SKM-1 (cell line): ENCODE measurements around the gene BCL7A.
"Not testable (repeated sequence)": the region's sequence is repeated elsewhere in the genome, so short reads cannot be mapped to it uniquely, and the experiment has no call there.

Experiments used
- DNase-seq: peaks from one replicate; lab custom pipeline; 2025; ENCODE audit not compliant: unreplicated experiment; lab: John Stamatoyannopoulos, UW

BCL7A gene

DNA sequence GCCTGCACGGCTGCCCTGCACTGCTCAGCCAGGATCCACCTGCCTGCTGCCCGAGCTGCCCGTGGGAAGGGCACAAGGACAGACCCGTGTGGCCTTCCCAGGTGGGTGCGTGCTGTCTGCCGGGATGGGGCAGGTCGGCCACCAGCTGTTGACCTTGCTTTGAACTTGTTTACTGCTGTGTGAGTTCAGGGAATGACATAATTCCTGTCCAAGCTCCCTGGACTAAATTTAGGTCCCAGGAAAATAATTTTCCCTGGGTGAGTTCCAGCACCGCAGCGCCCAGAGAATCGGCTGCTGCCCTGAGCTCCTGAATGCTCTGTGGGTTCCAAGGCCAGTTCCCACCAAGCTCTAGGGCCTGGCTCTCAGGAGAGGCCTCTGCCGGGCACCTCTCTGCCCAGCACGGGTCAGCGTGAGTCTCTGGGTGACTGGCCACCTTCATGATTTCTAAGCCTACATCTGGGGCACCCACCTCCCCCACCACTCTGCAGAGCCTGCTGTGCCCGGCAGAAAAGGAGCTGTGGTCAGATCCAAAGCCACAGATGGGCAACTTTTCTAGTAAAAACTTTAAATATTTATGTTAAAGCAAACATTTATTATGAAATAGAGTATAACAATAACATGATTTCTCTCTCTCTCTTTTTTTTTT, 29.7 kb downstream of the BCL7A start:
- DNase-seq: no peak

DNA sequence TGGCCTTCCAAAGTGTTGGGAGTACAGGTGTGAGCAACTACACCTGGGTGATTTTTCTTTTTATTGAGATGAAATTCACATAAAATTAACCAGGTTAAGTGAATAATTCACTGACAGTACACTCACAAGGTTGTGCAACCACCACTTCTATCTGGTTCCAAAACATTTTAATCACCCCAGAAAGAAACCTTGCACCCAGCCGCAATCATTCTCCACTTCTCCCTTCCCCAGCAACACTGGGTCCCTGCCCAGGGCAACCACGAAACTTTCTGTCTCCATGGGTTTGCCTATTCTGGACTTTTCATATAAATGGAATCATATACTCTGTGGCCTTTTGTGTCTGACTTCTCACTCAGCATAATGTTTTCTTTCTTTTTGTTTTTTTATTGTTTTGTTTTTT, 30.6 kb downstream of the BCL7A start:
- no peak for DNase-seq

DNA sequence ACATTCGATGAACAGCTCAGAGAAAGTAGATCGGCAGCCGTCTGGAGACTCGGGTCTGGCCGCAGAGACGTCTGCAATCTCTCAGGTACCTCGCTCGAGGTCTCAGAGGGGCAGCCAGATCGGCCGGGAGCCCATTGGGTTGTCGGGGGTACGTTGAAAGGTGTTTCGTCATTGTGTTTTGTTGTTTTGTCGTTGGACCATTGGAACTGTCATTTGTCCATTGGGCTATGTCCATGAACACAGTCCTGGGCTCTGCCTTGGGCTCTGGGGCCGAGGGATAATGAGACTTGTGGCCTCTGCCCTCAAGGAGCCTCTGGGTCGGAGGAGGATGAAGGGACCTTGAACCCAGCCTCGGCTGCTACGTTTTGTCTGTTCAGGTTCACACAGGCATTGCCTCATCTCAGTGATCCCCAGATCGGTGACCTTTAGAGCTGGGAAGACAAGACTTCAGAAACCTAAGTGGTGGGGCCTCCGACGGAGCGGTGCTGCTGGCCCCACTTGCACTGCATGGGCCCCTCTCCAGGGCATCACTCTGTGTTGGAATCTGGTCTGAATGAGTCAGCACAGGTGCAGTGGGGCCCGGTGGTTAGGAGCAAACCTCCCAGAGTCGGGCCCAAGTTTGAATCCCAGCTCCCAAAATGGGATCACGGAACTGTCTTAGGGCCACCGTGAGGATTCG, 33.3 kb downstream of the BCL7A start:
- DNase-seq: no peak

DNA sequence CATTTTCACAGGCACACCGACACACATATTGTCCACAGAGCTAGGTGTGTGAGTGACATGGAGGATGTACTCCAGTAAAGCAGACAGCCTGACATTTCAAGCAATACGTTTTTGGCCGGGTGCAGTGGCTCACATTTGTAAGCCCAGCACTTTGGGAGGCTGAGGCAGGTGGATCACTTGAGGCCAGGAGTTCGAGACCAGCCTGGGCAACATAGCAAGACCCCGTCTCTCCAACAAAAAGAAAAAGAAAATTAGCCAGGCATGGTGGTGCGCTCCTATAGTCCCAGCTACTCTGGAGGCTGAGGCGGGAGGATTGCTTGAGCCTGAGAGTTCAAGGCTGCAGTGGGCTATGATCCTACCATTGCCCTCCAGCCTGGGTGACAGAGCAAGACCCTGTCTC, 34.7 kb downstream of the BCL7A start:
- not testable (repeated sequence) for DNase-seq

DNA sequence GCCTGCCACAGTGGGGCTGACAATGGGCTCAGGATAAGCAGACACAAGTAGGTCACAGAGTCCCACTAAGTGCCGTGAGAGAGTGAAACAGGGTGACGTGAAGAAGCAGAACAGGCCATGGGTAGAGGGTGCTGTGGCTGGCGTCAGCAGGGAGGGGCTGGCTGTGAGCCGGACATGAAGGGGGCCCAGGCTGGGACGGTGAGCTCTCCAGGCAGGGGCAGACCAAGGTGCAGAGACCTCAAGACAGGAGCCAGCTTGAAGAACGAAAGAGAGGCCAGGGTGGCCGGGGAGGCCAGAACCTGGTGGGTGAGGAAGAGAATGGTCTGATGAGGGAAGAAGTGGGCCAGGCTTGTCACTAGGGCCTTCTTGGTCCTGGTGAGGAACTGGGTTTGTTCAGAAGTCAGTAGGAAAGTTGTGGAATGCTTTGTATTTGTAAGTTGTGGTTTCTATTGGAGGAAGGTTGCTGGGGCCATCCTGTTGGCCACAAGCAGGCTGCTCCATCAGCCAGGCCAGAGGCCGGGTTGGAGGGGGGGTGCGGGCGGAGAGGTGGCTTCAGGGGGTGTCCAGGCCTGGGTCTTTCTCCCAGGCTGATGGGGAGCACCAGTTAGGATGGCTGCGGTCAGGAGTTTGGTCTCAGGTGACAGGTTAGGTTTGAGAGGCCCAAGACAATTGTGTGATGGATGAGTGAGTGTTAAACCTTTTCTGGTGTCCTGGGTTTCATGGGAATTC, 35.5 kb downstream of the BCL7A start:
- DNase-seq: no peak

DNA sequence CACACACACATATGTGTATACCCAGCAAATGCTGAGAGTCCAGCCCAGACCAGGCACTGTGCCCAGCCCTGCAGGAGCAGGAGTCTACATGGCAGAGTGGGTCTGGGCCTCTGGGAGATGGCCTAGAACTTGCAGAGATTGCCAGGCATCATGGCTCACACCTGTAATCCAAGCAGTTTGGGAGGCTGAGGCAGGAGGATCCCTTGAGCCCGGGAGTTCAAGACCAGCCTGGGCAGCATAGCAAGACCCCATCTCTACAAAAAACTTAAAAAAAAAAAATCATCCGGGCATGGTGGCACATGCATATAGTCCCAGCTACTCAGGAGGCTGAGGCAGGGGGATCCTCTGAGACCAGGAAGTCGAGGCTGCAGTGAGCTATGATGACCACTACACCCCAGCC, 36.1 kb downstream of the BCL7A start:
- no peak for DNase-seq

DNA sequence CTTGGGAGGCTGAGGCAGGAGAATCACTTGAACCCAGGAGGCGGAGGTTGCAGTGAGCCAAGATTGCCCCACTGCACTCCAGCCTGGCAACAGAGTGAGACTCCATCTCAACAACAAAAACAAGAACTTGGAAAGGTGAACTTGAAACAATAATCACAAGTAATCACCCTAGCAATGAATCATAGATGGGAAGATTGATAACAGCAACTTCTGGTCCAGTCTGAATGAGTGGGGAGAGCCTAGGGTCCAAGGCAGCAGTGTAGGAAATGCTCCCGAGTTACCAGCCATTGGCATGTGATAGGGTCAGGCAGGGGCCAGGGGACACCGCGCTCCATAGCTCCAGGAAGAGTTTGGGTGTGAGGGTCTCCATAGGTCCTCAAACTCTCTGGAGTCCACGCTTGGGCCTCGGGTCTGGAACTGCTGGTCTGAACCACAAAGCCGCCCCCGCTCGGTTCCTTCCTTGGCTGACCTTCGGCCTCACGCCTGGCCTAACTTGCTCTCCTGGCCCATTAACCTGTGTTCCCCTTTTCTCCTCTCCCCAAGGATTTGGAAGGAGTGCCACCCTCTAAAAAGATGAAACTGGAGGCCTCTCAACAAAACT, 37.0 kb downstream of the BCL7A start:
- no peak for DNase-seq

DNA sequence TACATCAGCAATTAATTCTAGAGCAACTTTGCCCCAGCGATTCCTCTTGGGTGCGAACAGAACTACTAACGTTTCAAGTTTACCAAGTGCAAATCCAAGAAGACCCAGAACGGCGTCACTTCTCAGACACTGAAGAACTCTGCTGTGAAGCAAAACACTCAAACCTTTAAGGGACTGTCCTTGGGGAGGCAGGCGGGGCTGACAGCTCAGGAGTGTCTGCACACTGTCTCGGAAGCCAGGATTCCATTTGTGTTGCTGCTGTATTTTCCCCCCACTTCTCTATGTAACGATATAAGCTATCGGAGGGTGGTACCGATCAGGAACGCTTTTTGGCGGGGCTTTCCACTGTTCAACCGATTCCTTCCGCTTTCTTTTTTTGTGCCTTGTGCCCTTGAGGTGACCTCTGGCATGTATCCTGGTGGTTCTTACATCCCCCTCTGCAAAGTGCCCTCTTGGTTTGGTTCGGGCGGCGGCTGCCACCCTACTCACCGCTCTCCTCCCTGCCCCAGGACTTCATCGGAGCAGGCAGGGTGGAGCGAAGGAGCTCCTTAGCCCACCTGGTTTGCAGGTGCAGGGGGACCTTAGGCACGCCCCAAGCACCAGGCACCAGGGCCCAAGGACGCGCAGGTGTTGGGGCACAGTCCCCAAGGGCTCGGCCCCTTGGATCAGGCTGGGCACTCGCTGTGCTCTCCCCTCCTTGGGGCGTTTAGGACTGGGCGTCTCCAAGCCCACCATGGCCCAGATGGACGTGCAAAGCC, 37.7 kb downstream of the BCL7A start:
- DNase-seq: no peak

DNA sequence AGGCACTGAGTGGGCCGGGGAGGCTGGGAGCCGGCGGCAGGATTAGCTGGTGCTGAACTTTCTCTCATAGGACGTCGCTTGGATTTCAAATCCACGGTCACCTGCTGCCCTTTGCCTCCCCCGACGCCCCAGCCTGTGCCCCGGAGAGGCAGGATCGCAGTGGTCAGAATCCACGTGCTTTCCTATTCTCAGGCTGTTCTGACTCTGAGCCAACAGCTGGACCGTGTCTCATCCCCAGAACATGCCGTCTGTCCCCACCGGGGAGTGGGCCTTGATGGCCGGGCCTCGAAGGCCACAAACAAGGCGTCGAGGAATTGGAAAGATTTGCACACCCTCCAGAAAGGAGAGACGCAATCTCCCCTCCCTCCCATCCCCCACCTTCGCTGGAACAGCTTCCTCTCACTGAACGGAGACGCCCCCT, 38.4 kb downstream of the BCL7A start:
- DNase-seq: no peak

DNA sequence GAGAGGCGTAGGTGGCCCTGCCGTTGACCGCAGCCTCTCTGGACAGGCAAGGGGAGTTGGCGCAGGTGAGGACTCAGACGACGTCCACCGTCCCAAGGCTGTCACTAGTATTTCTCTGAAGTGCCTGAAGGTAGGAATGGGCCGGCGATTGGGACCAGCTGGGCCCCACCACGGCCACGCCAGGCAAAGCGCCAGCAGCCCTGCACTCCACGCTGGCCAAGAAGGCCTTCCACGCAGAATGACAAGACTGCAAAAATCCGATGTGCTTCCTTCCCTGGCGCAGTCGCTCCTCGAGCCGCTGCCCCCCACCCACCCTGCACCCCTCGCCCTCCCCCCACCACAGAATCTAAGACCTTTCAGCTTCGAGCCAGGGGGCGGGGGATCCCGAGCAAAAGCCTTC, 39.6 kb downstream of the BCL7A start:
- DNase-seq: no peak

DNA sequence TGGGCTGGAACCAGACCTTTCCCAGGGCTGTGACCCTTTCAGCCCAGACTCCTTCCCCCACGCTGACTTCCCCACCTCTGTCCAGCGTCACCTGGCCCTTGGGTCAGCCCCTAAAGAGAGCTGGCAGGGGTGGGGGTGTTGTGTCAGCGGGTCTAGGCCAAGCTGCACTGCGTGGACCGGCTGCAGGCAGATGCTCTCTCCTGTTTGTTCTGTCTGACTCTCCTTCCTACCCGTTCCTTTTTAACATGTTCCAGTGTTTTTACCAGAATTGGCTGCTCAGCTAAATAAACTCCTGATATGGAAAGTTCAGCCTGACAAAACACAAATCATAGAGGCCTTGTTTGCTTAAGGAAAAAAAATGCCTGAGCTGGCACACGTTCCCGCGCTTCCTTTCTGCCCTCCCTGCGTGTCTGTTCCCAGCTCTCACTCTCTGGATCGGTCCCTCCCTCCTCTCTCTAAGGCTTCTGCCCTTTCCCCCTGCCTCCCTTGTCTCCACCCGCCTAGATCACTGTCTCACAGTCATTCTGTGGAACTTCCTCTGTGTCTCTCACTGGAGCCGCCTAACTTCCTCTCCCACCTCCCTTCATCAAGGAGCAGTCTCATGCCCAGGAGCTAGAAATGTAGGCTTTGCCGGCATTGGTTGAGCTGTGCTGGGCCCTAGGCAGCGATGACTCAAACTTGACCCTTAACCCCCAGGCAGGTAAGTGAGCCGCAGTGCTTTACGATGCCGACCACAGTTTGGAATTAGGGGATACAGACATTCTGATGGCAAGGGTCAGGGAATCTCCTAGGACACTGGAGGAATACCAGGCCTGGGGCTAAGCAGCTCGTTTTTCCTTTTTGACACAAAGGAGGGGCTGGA, 41.4 kb downstream of the BCL7A start:
- peak; percentile 1 for DNase-seq

DNA sequence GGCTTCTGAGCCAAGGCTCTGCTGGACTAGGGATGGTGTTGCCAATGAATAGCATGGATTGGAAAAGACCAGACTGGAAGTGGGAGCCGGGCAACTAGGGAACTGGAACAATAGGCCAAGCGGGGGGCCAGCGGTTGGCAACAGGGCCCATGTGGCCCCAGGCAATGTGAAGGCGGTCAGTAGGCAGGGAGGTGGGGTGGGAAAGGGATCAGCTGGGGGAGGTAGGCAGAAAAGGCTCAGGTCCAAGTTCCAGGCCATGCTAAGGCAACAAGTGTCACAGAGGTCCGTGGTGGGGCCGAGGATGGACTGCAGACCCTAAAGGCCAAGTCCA, 42.0 kb downstream of the BCL7A start:
- no peak for DNase-seq

DNA sequence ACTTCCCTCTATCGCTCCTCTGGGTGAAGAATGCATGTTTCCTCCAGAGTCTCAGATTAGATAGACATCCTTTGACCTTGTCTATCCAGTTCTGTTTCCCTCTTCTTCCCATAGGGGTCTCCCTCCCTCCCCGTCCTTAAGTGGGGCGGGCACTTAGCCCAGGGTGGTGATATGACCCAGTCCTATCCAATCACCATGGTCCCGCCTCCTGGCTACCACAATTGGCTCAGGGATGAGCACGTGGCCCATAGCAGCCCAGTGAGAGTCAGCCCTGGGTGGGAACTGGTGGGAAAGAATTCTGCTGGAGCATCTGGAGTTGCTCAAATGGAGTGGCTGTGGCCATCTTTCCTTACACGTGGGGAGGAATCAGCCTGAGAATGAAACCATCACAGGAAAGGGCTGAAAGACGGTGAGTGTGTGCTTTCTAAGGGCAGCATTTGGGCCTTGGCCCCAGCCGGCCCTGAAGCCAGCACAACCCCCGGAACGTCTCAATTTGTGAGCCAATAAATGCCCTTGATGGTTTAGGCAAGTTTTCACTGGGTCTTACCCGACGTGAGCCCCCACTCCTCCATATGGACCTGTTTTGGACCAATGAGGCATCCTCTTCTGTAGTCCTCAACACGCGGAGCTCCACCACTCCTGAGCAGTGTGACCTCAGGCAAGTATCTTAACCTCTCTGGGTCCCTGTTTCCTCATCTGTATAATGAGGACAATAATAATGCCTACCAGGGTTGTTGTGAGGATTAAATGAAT, 42.5 kb downstream of the BCL7A start:
- DNase-seq: no peak

DNA sequence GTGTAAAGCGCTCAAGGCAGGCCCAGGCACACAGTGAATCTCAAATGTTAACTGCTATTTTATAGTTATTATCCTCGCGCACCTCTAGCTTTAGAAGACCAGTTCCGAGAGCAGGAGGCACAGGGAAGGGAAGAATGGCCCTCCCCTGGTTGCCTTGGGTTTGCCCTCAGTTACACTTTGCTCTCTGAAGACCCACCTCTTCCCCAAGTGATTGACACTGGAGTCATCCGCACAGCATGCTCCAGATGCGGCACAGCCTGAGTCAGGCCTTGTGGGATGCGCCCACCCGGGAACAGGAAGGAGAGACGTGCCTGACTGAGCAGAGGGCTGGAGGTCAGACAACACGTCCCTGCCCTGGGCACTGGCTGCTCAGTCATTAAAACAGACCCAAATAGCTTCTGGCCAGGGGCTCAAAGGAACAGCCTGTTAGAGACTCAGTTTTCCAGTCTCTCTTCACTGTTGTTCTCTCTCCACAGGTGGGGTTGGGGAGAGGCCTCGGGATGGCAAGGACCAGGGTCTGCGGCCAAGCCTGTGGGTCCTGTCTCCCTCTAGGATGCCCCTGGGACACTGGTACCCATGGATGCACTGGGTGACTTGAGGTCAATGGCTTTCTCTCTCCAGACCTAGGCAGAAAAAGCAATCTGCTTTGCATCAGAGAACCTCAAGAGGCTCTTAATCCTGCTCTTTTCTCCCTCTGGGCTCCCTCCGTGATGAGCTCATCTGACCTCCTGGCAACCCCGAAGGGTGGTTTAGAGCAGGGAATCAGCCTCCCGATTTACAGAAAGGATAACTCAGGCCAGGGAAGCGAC, 43.3 kb downstream of the BCL7A start:
- no peak for DNase-seq

DNA sequence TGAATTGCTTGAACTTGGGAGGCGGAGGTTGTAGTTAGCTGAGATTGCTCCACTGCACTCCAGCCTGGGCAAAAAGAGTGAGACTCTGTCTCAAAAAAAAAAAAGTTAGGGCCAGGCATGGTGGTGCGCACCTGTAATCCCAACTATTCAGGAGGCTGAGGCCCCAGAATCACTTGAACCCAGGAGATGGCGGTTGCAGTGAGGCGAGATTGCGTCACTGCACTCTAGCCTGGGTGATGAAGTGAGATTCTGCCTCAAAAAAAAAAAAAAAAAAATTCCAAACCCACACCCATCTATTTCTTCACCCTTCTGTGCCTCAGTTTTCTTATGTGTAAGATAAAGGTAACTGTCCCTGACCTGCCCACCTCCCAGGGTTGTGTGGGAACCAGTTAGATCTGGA, 45.9 kb downstream of the BCL7A start:
- DNase-seq: no peak

DNA sequence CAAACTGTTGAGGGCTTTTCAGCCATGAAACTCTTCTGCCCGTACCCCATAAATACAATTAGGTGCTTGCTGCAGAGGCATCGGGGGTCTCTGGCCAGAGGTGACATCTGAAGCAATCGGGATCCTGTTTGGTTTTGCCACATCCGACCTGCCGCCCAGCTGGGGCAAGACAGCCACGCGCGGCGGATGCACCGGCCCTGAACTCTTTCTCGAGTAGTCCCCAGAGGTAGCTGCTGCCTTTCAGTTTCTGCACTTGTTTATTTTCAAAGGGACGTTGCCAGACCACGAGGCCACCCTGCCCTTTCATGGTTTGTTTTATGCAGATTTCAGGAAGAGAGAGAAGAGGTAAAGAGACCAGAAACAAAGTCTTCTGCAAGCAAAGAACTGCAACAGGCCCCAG, 46.3 kb downstream of the BCL7A start:
- DNase-seq: no peak

DNA sequence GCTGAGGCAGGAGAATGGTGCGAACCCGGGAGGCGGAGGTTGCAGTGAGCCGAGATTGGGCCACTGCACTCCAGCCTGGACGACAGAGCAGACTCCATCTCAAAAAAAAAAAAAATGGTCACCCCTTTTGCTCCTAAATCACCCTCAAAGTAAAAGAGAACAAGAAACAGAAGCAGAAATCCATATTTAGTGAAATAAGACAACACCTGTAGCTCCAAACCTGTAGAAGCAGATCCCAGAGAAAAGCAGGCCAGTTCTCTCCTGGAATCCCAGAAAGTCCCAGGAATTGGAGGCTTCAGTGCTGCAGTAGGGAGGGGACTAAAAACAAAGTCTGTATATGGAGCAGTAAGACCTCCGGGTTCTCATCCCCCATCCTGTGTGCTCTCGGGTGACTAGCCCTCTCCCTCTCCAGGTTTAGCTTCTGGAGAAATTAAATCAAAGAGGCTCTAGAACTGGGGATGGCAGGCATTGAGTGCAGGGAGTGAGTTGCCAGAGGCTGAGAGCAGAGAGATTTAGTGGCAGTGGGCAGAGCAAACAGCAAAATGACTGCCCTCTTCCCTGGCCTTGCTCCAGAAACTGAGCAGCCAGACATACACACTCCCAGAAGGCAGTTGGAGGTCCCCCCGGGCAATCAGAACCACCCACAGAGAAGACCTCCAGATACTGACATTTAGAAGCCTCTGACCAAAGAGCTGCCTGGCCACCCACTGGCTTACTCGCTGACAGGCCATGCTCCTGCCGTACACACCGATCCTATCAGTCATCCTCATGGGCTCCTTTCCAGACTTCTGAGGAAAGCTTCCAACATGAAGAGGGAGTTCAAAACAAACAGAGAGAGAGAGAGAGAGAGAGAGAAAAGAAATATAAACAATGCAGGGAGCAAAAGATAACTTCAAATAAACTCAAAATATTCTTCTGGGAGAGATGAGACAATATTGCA, 50.6 kb downstream of the BCL7A start:
- no peak for DNase-seq

DNA sequence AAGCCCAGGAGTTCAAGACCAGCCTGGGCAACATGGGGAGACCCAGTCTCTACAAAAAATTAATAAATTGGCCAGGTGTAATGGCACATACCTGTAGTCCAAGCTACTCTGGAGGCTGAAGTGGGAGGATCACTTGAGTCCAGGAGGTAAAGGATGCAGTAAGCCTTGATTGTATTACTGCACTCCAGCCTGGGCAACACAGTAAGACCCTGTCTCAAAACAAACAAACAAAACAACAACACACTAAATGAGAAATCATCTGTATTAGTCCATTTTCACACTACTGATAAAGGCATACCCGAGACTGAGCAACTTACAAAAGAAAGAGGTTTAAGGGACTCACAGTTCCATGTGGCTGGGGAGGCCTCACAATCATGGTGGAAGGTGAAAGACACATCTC, 52.1 kb downstream of the BCL7A start:
- no peak for DNase-seq
